A673 (cell line): ENCODE data around the gene OR10G6. TPM values are rescaled to one million over a fixed set of nuclear protein-coding genes. Genes with fewer than 3 reads are reported as not detected.

Source experiments
- BruUV-seq: library from RNA; stranded (reverse); fragments of 400-500 nt; replicated peaks from 2 replicates; lab custom pipeline; 2021; lab: Mats Ljungman, UMichigan
- CTCF ChIA-PET: fragments of 300-600 bp; sonication (Branson Sonifier 250); formaldehyde crosslinking; loops from one replicate; lab custom pipeline; 2022; ENCODE audit warnings: antibody characterized with exemption; lab: Charles Lee
- POLR2A ChIA-PET: fragments of 300-600 bp; sonication (Branson Sonifier 250); formaldehyde crosslinking; loops from one replicate; lab custom pipeline; 2022; ENCODE audit warnings: antibody characterized with exemption; ENCODE audit not compliant: low non-redundant PET; lab: Charles Lee
- DNase-seq: peaks from one replicate; pipeline ENCODE4 v3.0.0-alpha.2; 2015; ENCODE audit warnings: low spot score
- H3K27ac ChIP-seq: fragments of 200-600 bp; sonication (generic); 2 replicates; pipeline ENCODE4 v1.5.1; 2016; ENCODE audit warnings: mixed run types, low read depth, mild to moderate bottlenecking, mixed read lengths, antibody characterized with exemption, low read length; ENCODE audit not compliant: poor library complexity, severe bottlenecking
- H3K27me3 ChIP-seq: fragments of 200-600 bp; sonication (generic); replicated peaks from 2 replicates; pipeline ENCODE4 v1.6.1; 2017; ENCODE audit warnings: mixed run types, low read depth, mild to moderate bottlenecking, mixed read lengths, antibody characterized with exemption, low read length; ENCODE audit not compliant: insufficient read depth, poor library complexity
- H3K36me3 ChIP-seq: fragments of 200-600 bp; sonication (generic); 2 replicates; pipeline ENCODE4 v1.6.1; 2016; ENCODE audit warnings: mixed run types, mild to moderate bottlenecking, mixed read lengths, antibody characterized with exemption, low read length; ENCODE audit not compliant: insufficient read depth, poor library complexity, severe bottlenecking
- H3K4me1 ChIP-seq: fragments of 200-600 bp; sonication (generic); 2 replicates; pipeline ENCODE4 v1.6.1; 2017; ENCODE audit warnings: mixed run types, mild to moderate bottlenecking, mixed read lengths, antibody characterized with exemption, low read length; ENCODE audit not compliant: insufficient read depth, poor library complexity, severe bottlenecking
- H3K4me3 ChIP-seq: fragments of 200-600 bp; sonication (generic); 2 replicates; pipeline ENCODE4 v1.5.1; 2016; ENCODE audit warnings: low read depth, mixed run types, mild to moderate bottlenecking, mixed read lengths, low read length; ENCODE audit not compliant: poor library complexity, severe bottlenecking
- H3K9me3 ChIP-seq: fragments of 200-600 bp; sonication (generic); 2 replicates; pipeline ENCODE4 v1.6.1; 2016; ENCODE audit warnings: mixed run types, low read depth, mild to moderate bottlenecking, mixed read lengths, antibody characterized with exemption, low read length; ENCODE audit not compliant: poor library complexity, severe bottlenecking
- CTCF ChIP-seq: fragments of 300-800, 200-600 bp; sonication (generic); conservative IDR thresholded peaks from 2 replicates; pipeline ENCODE4 v1.5.1; 2017; ENCODE audit warnings: low read depth, mild to moderate bottlenecking, antibody characterized with exemption, low read length, moderate library complexity, mixed read lengths
- EZH2 ChIP-seq: fragments of 200-600 bp; sonication (generic); IDR thresholded peaks from 2 replicates; pipeline ENCODE4 v1.6.1; 2017; ENCODE audit warnings: borderline replicate concordance, low read depth, mild to moderate bottlenecking, mixed read lengths, antibody characterized with exemption, low read length; ENCODE audit not compliant: poor library complexity, severe bottlenecking
- intact Hi-C: fragments of 100-400 bp; cut with micrococcal nuclease; formaldehyde crosslinking; loops from one replicate; pipeline ENCODE4 v1.10.0; 2022; ENCODE audit not compliant: unreplicated experiment
- total RNA-seq: library from RNA; stranded (reverse); gene quantifications from 2 replicates; pipeline ENCODE4 v1.2.3, GENCODE V29; 2021

Gene OR10G6
- total RNA-seq, 1 experiment from 2014 or later, result not detected

GRCh38 chr11:124012697-124013096 is 17.7 kb upstream of the OR10G6 start, which contains the start of gene OR10G4:
OR10G4 (plus strand) TSS chr11:124012997; CDS start chr11:124015575, 2,578 bp downstream.
- Histone ChIP-seq H3K36me3 (no peaks in the 10 kb centered on the region), H3K9me3 (no peaks in the 10 kb centered on the region), H3K27me3 (peaks cover 18% of the 10 kb centered on the region), H3K27ac (no peak within 1 kb of the TSS), H3K4me3 (no peak within 1 kb of the TSS), H3K4me1 (no peaks in the 10 kb centered on the region)
- ChIA-PET CTCF (no interaction called here), POLR2A (no interaction called here)
- DNase-seq, result no peak
- no peak for TF ChIP-seq CTCF
- BruUV-seq, result no TSS peak
- intact Hi-C loops, result no loop called here

GRCh38 chr11:123979311-123979710 is 15.7 kb downstream of the OR10G6 start:
- H3K27me3 ChIP-seq, result no peaks in the 10 kb centered on the region
- no peak for TF ChIP-seq EZH2
- no peak for TF ChIP-seq CTCF
- no peak overlapping the region for H3K4me3 ChIP-seq
- CTCF ChIA-PET, result no interaction called here
- intact Hi-C loops, result no loop called here
- H3K27ac ChIP-seq, result no peak overlapping the region
- POLR2A ChIA-PET, result no interaction called here
- no peaks in the 10 kb centered on the region for H3K36me3 ChIP-seq
- DNase-seq, result no peak
- no peaks in the 10 kb centered on the region for H3K4me1 ChIP-seq
- no peaks in the 10 kb centered on the region for H3K9me3 ChIP-seq
- BruUV-seq, result no TSS peak

GRCh38 chr11:123977731-123978347 is 17.1 kb downstream of the OR10G6 start, which contains the start of gene OR10S1:
OR10S1 (minus strand) TSS chr11:123977781; CDS start chr11:123977664, 117 bp downstream.
- DNase-seq, result no peak
- intact Hi-C loops, result no loop called here
- Histone ChIP-seq H3K9me3 (no peaks in the 10 kb centered on the region), H3K4me1 (no peaks in the 10 kb centered on the region), H3K4me3 (no peak within 1 kb of the TSS), H3K36me3 (no peaks in the 10 kb centered on the region), H3K27me3 (no peaks in the 10 kb centered on the region), H3K27ac (no peak within 1 kb of the TSS)
- no TSS peak for BruUV-seq
- ChIA-PET CTCF (no interaction called here), POLR2A (no interaction called here)
- TF ChIP-seq CTCF (no peak), EZH2 (no peak)
